ENCODE measurements around the gene SLC26A6.

SLC26A6 gene

DNA sequence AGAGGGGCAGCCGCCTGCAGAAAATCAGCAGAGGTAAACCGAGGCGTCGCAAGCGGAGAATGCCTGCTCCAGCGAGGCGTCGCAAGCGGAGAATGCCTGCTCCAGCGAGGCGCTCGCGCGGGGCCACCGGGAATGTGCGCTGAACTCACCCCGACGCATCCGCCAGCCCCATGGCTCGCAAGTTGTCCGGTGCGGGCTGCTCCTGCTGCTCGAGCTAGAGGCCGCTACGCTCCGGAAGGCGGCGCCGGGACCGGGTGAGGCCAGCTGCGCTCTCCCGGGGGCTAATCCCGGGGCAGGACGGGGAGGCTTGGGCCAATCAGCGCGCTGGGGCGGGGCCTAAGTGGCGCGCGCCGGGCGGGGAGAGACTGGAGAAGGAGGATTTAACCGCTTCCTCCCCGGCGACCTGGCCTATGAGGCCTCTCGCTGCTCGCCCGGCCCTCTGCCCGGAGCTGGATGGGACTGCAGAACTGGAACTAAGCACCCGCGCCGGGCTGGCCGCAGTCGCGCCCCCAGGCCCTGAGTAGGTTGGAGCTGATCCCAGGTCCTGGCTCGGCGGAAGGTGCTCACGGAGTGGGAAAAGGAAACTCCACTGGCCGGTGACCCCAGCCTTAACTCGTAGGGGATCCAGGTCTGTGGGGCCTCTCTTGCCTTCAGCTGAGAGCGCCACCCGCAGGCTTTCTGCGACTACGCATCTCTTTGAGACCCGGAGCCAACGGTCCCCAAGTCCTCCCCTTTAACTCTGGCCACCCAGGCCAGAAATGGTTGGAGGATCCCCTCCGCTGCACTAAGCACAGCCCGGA is at the start of gene SLC26A6:
SLC26A6 (minus strand) TSS at position 240 of the 800 bp plus-strand sequence; CDS start at position 172, 68 bp downstream.
- DNase-seq (ENCODE audit: low read depth in 1 of 2, low spot score in 1 of 2): peak; percentile 87 to 89

- no peak for DNase-seq (ENCODE audit: low read depth in 1 of 2, low spot score in 1 of 2)
These were observed 49.4 kb upstream of the SLC26A6 start for GRCh38 chr3:48684480-48685143.

GRCh38 chr3:48684054-48684349 is 48.7 kb upstream of the SLC26A6 start:
- no peak for DNase-seq (ENCODE audit: low read depth in 1 of 2, low spot score in 1 of 2)

DNA sequence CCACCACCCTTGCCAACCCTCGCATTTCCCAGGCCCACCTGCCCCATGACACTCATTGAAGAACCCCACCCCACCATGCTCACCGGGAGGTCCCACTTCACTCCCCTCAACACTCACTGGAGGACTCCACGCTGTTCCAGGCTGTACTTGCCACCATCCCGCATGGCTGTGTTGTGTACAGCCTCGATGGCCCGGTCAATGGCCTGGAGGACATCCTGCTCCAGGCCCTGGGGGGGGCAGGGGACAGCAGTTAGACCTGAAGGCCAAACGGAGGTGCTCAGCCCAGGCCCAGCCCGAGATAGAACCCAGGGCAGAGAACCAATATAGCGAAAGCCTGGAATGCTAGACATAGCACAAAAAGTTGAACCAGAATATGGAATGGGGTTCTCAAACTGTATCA is 47.5 kb upstream of the SLC26A6 start:
- no peak for DNase-seq (ENCODE audit: low read depth in 1 of 2, low spot score in 1 of 2)

DNA sequence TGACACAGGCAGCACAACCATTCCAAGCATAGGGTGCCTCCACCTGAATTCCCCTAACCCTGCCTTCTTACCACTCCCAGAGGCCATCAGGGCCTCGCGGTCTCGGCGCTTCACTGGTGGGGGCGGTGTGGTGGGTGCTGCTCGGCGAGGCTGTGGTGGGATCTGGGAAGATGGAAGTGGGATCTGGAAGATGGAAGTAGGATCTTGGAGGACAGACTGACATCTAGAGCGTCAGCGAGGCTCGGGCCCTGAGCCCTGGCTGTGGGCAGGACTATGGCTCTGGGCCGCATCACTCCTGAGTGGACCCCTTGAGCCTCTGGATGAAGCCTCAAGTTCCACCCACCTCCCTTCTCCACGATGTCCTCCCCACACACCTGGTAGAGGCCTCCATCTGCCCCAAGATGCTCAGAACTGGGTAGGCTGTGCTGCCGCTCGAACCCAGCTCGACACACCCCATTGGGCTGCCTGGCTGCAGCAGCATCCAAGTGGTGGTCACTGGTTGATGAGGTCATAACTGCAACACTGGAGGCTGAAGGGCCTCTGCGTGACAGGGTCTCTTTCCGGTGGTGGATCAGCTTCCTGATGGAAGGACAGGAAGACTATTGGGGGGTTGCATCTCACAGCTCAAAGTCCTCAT is 46.8 kb upstream of the SLC26A6 start:
- no peak for DNase-seq (ENCODE audit: low read depth in 1 of 2, low spot score in 1 of 2)

DNA sequence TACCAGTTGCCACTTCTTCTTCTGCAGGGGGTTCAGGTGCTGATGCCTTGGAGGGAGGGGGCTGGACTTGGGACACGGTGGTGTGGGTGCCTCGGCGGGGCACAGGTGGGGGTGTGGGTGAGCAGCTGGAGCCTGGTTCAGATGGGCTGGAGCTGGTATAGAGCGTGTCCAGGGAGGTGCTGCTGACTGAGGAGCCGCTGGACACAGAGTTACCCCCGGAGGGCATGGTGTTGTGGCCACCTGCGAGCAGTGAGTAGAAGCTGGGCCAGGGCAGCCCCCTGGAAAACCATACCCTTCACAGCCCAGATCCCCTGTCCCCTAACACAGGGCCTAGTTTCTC is 46.2 kb upstream of the SLC26A6 start:
- no peak for DNase-seq (ENCODE audit: low read depth in 1 of 2, low spot score in 1 of 2)

GRCh38 chr3:48680811-48681540 is 45.7 kb upstream of the SLC26A6 start:
- DNase-seq (ENCODE audit: low read depth in 1 of 2, low spot score in 1 of 2): no peak

DNA sequence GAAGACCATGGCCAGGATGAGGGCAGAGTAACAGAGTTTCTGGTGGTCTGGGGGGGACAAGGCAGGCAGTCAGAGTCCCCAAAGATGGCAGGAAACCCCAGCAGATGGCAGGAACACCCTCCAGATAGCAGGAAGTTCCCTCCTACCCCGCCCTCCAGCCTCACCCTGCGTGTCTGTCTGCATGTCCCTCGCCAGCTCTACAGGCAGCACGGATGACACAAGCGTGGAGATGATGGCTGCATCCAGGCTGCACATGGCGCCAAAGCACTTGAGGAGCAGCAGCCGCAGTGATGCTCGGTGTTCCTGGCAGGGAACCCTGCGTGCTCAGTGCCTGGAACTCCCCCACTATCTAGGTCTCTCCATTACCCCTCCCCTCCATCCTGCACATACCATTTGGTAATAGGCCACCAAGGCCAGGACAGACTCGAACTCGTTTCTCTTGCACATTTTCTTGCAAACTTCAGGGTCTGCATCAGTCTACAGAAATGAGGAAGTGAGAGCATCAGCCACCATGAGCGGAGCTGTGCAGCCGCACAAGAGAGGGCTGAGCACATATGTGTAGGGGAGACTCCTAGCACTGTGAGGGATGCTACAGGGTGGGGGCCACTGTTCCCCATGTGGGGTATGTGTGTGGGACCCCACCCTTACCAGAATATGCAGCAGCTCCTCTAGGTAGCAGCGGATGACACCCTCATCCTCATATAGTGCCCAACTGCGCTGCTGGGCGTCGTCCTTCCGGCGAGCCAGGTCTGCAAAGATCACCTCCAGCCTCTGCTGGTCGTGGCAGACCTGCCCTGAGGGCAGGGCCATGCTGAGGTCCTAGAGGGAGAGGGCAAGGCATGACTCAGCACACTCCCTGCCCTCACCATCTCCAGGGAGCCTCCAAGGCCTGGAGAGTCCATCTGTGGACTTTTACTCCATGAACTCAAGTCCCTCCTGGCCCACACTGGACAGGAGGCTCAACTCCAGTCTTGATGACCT is 44.4 kb upstream of the SLC26A6 start:
- no peak for DNase-seq (ENCODE audit: low read depth in 1 of 2, low spot score in 1 of 2)

- DNase-seq (ENCODE audit: low read depth in 1 of 2, low spot score in 1 of 2): no peak
These were observed 43.5 kb upstream of the SLC26A6 start for GRCh38 chr3:48678566-48679380.

GRCh38 chr3:48678056-48678455 is 42.8 kb upstream of the SLC26A6 start:
- DNase-seq (ENCODE audit: low read depth in 1 of 2, low spot score in 1 of 2): no peak

DNA sequence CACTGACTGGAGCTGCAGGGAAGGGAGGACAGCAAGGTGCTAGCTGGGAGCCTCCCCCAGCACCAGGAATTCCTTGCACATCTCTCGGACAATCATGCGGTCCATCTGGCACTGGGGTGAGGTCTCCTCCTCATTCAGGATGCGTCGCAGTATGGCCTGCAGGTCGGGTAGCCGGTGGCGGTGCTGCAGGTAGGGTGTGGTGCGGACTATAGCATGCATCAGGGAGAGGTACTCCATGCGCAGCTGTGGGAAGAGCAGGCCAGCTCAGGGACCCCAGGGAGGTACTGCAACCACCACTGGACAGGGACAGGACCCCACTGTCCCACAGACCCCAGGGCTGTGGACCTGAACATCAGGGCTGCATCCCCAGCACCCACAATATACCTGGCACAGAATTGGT is 39.2 kb upstream of the SLC26A6 start:
- no peak for DNase-seq (ENCODE audit: low read depth in 1 of 2, low spot score in 1 of 2)

- no peak for DNase-seq (ENCODE audit: low read depth in 1 of 2, low spot score in 1 of 2)
These were observed 37.3 kb upstream of the SLC26A6 start for GRCh38 chr3:48672522-48672921.

- DNase-seq (ENCODE audit: low read depth in 1 of 2, low spot score in 1 of 2): no peak
These were observed 29.7 kb upstream of the SLC26A6 start for GRCh38 chr3:48664929-48665328.

DNA sequence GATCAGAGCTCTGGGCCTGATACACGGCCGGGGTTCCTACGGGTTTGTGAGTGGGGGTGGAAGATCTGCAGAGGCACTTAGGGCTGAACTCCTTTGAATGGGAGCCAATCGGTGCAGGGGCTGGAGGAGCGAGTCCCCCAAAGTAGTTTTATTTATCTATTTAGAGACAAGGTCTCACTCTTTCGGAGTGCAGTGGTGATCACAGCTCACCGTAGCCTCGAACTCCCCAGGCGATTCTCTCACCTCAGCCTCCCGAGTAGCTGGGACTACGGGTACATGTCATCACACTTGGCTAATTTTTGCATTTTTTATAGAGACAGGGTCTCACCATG is 29.0 kb upstream of the SLC26A6 start:
- no peak for DNase-seq (ENCODE audit: low read depth in 1 of 2, low spot score in 1 of 2)

DNA sequence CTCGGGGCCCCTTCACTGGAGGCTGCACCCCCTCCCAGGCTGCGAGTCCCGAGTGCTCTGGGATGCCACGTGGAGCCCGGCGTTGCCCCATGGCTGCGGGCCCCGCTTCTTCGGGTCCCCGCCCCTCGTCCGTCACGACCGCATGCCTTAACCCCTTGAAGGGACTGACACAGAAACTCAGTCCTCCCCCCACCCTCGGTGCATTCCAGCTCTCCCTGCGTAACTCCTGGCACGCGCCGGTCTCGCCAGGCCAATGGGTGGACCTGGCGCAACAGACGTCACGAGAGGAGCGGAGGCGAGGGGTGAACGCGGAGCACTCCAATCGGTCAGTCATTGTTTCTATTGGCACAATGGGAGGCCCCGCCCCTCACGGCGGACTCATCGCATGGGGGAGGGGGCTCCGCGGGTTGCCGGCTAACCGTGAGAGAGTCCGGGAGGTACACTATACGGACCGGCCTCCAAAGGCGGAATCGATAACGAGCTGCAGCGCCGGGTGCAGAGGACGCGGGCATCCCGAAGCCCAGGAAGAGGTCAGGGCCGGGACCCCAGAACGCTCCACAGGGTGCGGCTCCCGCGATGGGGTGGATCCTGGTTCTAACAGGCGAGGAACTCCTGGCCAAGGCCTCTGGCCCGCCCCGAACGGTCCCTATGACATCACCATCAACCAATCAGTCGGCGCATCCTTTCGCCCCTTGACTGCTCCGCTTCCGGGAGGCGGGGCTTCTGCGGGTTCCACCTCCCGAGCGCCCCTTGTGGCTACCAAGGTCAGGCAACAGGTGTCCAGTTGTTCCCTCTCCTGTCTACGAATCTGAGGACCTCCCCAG is 28.4 kb upstream of the SLC26A6 start:
- peak; percentile 57 to 71 for DNase-seq (ENCODE audit: low read depth in 1 of 2, low spot score in 1 of 2)

DNA sequence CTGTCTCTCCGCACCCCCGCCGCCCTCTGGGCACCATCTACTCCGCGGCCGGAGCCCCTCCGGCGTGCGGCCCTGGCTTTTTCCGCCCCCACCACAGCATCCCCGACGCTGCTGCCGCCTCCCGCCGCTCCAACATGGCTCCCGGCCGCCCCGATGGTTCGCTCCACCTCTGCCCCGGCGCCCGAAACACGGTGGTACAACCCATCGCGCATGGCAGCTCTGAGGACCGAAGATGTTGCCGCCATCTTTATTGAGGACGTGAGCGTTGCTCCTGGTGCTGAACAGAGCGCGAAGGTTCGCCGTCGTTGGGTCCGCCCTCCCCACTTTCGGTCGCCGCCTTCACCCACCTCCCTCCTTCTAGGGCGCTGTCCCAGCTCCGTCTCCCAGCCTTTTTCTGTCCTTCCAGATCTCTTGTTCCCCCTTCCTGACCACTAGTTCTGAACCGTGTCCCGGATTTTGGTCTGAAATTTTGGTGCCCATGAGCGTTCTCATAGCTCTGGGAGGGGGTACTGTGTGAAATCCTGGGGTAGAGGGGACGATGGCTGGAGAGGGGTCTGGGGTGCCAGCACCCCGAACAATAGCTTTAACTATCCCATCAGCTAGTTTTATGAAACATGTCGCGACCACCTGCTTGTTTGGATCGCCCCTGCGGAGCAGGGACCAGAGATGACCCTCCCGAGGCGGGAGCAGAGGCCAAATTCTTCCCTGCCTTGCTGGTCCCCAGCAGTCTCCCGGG is 27.7 kb upstream of the SLC26A6 start, which contains the start of gene CELSR3:
CELSR3 (minus strand) TSS at position 134 of the 736 bp plus-strand sequence. CDS start 252 bp downstream, outside the sequence.
- peak in 1 of 2 donors; percentile 29 for DNase-seq (ENCODE audit: low read depth in 1 of 2, low spot score in 1 of 2)

DNA sequence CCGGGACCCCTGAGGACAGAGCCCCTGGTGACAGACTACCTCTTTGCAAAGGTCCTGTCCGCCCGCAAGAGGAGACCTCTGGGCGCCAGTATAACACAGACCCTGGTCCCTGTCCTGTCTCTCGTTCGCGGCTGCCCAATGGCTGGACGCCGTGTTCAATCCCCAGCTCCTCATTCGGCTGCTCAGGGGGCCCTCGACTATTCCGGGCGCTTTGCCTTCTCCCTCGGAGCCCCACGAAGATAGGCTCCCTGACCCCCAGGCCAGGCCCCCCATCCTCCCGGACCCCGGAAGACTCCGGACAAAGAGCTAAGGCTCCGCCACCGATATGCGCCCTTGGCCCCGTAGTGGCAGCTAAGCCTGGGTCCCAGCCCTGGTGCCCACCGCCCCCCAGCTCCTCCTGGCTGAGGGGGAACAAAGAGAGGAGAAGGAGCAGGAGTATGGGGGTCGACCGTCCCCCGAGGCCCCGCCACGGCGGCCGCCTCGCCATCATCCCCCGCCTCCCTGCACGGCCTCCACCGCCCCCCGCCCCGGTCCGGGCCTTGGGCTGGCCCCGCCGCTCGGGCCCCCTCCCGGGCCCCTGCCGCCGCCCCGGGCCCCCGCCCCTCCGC is 27.0 kb upstream of the SLC26A6 start:
- DNase-seq (ENCODE audit: low read depth in 1 of 2, low spot score in 1 of 2): no peak
